Kidney (tissue), 14 donors: ENCODE results near the gene EPHA2. TPM values are rescaled to one million over a fixed set of nuclear protein-coding genes. Genes with fewer than 3 reads are reported as not detected.

ENCODE experiments used
- DNase-seq, 5 donors: peaks; one replicate each; pipeline ENCODE4 v3.0.0-alpha.2; 2013 to 2020
- FAIRE-seq: peaks from 2 replicates; lab custom pipeline; 2012; peaks lifted over from hg19 to GRCh38; lab: Jason Lieb, UNC
- H3K27ac ChIP-seq, 2 donors: one replicate each; pipeline ENCODE4 v1.7.0; 2013; ENCODE audit warnings: low read depth in 2 of 2, low read length in 2 of 2, inconsistent platforms in 1 of 2
- H3K27me3 ChIP-seq: one replicate; pipeline ENCODE4 v1.7.1; 2013; ENCODE audit warnings: low read length, inconsistent platforms; ENCODE audit not compliant: control insufficient read depth, insufficient read depth
- H3K36me3 ChIP-seq, 3 donors: one replicate each; pipeline versions ENCODE4 v1.7.0 to v1.7.1; 2013; ENCODE audit warnings: low read length in 3 of 3, control low read depth in 1 of 3, inconsistent platforms in 1 of 3; ENCODE audit not compliant: insufficient read depth in 3 of 3, control insufficient read depth in 2 of 3
- H3K4me1 ChIP-seq, 3 donors: one replicate each; pipeline versions ENCODE4 v1.7.0 to v1.7.1; 2013; ENCODE audit warnings: low read length in 3 of 3, inconsistent platforms in 1 of 3, low read depth in 1 of 3; ENCODE audit not compliant: control insufficient read depth in 2 of 3, insufficient read depth in 2 of 3
- H3K4me3 ChIP-seq, 3 donors: one replicate each; pipeline versions ENCODE4 v1.7.0 to v1.8.1; 2013; ENCODE audit warnings: low read length in 3 of 3, control low read depth in 1 of 3, inconsistent platforms in 1 of 3
- H3K9ac ChIP-seq, 3 donors: one replicate each; pipeline versions ENCODE4 v1.7.0 to v1.7.1; 2013; ENCODE audit warnings: low read length in 3 of 3, control low read depth in 1 of 3, inconsistent platforms in 1 of 3
- H3K9me3 ChIP-seq, 3 donors: one replicate each; pipeline versions ENCODE4 v1.7.0 to v1.7.1; 2013; ENCODE audit warnings: low read length in 3 of 3, control low read depth in 1 of 3, inconsistent platforms in 1 of 3; ENCODE audit not compliant: control insufficient read depth in 2 of 3, insufficient read depth in 1 of 3
- intact Hi-C: fragments of 100-400 bp; cut with DNase I; formaldehyde crosslinking; loops from one replicate; pipeline ENCODE4 v1.11.1; 2022
- polyA plus RNA-seq: library from polyadenylated mRNA; stranded (reverse); fragments of 350-450 nt; fragmentation: Illumina TruSeq; extraction: RNeasy Lipid Tissue Mini Kit (QIAGEN cat#74804); gene quantifications from one replicate; pipeline ENCODE4 v1.2.3, GENCODE V29; 2014; ENCODE audit warnings: low read depth, low replicate concordance; ENCODE audit not compliant: insufficient read depth
- total RNA-seq: library from RNA; stranded (reverse); fragmentation: NEBNext Ultra II Directional; extraction: Animal tissue kit (Norgen Biotek cat#: 25700); gene quantifications from one replicate; pipeline ENCODE4 v1.2.1, GENCODE V29; 2021
- TF ChIP-seq, protein P1 (sequence below): IDR thresholded peaks from 3 replicates; pipeline ENCODE4 v1.5.1; 2012; ENCODE audit warnings: mild to moderate bottlenecking, moderate library complexity, borderline replicate concordance; ENCODE audit not compliant: insufficient read depth; ENCODE audit errors: extremely low read depth
- donor health status: control.
- donor health status: control.
- donor health status: control.
- donor health status: control.
- donor health status: control.
- donor health status: DM: yes; HTN: yes; CAD: no.
- donor health status: Normal renal cell carcinoma (clear cell type).

Gene EPHA2
- total and polyA plus RNA-seq, 2 donors from 2014 or later: 5.5 to 34.2 TPM

DNA sequence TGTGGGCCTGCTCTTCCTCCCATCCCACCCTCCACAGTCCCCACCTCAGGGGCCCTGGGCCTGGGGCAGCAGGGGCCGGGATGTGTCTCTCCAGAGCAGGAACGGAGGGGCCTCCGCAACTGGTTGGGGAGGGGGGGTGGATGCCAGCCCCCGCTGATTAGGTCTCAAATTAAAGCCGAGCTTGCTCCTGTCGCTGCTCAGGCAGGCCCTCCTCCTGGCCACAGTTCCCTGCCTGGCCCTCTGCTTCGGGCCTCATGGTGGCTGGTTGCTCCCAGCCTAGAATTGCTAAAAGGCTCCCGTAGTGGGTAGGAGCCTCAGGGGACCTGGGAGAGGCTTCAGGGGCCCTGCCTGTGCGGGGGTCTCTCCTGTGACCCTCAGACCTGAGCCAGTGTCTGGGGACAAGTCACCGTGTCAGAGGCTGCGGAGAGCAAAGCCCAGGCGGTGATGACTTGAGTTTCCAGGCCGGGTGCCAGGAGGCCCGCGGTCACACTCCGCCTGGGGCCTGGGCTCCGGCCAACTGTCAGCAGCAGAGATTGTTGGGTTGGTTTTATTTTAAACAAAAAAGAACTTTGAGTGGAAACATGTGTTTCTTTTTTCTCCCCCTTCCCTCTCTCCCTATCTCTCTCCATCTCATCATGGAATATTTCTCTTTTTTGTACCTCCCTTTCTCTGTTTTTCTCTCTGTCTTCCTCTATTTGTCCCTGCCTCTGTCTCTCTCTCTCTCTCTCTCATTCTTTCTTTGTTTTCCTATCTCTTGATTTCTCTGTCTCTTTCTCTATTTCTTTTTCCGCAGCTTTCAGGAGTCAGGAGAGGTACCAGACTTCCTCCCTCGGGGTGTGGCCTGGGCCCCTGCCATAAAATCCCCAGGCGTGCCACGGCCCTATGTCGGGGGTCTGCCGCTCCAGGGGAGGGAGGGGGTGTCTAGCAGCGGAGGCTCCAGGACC is 20.0 kb upstream of the EPHA2 start:
- TF ChIP-seq, protein P1, sequence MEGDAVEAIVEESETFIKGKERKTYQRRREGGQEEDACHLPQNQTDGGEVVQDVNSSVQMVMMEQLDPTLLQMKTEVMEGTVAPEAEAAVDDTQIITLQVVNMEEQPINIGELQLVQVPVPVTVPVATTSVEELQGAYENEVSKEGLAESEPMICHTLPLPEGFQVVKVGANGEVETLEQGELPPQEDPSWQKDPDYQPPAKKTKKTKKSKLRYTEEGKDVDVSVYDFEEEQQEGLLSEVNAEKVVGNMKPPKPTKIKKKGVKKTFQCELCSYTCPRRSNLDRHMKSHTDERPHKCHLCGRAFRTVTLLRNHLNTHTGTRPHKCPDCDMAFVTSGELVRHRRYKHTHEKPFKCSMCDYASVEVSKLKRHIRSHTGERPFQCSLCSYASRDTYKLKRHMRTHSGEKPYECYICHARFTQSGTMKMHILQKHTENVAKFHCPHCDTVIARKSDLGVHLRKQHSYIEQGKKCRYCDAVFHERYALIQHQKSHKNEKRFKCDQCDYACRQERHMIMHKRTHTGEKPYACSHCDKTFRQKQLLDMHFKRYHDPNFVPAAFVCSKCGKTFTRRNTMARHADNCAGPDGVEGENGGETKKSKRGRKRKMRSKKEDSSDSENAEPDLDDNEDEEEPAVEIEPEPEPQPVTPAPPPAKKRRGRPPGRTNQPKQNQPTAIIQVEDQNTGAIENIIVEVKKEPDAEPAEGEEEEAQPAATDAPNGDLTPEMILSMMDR: no peak
- H3K4me1 ChIP-seq: peaks cover 3 to 29% (median 26%) of the 10 kb centered on the region in 3 donors
- peak overlapping the region; percentile 82 to 87 for H3K27ac ChIP-seq
- no peak overlapping the region for H3K4me3 ChIP-seq
- no peaks in the 10 kb centered on the region for H3K9me3 ChIP-seq
- H3K9ac ChIP-seq: peak overlapping the region in 2 of 3 donors; percentile 45 to 72
- H3K27me3 ChIP-seq: no peaks in the 10 kb centered on the region
- FAIRE-seq: peak; percentile 37
- intact Hi-C loops: no loop called here
- DNase-seq: peak; percentile 77 to 96 (median 86)
- H3K36me3 ChIP-seq: no peaks in the 10 kb centered on the region

DNA sequence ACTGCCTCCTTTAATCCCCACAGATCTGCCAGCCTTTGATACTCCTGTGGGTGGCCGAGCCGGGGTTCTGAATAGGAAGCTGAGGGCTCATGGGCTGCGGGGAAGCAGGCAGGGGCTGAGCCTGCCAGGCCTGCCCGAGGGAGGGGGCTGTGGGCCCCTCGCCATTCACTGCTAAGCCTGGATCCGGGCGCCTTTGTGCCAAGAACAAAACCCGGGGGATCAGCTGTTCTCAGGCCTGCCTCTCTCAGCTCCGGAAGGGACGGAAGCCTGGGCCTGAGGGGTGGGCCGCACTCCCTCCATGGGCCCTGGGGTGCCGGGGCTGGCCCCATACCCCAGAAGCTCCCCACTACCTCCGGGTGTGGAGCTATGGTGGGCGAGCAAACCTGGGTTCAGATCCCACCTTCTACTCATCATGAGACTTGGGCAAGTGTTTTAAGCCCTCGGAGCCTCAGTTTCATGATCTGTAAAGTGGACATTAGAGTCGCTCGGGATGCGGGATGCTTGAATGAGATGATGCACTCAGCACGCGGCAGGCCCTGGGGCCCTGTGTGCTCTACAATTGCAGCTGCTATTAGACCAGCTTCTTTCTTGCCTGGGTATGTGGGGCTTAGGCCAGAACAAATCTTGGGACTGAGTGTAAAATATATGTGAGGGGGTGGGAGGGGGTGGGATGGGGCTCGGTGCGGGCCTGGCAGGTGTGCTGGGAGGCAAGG is 19.2 kb upstream of the EPHA2 start:
- FAIRE-seq (no peak), DNase-seq (peak in 1 of 5 donors; percentile 67)
- Histone ChIP-seq H3K27me3 (no peaks in the 10 kb centered on the region), H3K9me3 (no peaks in the 10 kb centered on the region), H3K27ac (peak overlapping the region; percentile 82 to 87), H3K4me1 (peaks cover 3 to 29% (median 26%) of the 10 kb centered on the region in 3 donors), H3K36me3 (no peaks in the 10 kb centered on the region), H3K9ac (no peak overlapping the region), H3K4me3 (no peak overlapping the region)
- intact Hi-C loops: no loop called here
- TF ChIP-seq, protein P1: no peak

DNA sequence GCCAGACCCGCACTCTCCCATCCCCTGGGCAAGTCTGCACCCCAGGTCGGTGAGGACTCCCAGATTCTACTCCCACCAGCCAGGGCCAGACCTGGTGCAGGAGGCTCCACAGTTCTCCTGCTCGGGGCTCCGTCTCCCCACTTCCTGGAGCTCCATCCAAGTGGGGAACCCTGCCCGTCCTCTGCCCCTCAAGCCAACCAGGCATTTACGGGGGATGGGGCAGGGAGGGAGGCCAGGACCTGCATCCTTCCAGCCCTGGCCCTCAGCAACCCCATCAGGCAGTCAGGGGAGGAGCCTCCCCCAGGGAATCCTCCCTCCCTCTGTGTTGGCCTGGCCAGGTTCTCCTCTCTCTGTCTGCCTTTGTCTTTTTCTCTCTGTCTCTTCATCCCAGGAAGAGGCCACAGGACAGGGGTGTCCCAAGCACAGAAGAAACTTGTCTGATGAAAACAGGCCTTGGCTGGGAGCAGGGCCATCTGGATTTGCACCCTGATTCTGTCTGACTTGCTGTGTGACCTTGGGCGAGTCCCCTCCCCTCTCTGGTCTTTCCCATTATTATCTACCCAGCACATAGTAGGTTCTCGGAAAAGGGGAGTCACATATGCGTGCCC is 18.5 kb upstream of the EPHA2 start:
- FAIRE-seq: no peak
- no peak overlapping the region for H3K4me3 ChIP-seq
- H3K36me3 ChIP-seq: no peaks in the 10 kb centered on the region
- no peak overlapping the region for H3K9ac ChIP-seq
- H3K27me3 ChIP-seq: no peaks in the 10 kb centered on the region
- H3K9me3 ChIP-seq: no peaks in the 10 kb centered on the region
- no peak overlapping the region for H3K27ac ChIP-seq
- intact Hi-C loops: no loop called here
- peaks cover 3 to 29% (median 26%) of the 10 kb centered on the region in 3 donors for H3K4me1 ChIP-seq
- DNase-seq: peak in 2 of 5 donors; percentile 53 to 72
- TF ChIP-seq, protein P1: no peak
